Esophagus squamous epithelium (tissue), 5 donors: ENCODE results near the gene CDH16. TPM values are rescaled to one million over a fixed set of nuclear protein-coding genes. Genes with fewer than 3 reads are reported as not detected.
"Not testable (repeated sequence)": the region's sequence is repeated elsewhere in the genome, so short reads cannot be mapped to it uniquely, and the experiment has no call there.

Experiments
- DNase-seq: peaks from one replicate; lab custom pipeline; 2025; lab: John Stamatoyannopoulos, UW
- H3K27ac ChIP-seq, 4 donors: fragments of 200-600 bp; sonication (generic); one replicate each; pipeline ENCODE4 v1.5.1; 2016 to 2019; ENCODE audit warnings: mild to moderate bottlenecking in 1 of 4
- H3K27me3 ChIP-seq, 4 donors: fragments of 200-600 bp; sonication (generic); 1 replicate in 3 of 4; 2 replicates in 1 of 4; pipeline versions ENCODE4 v1.5.1 to v1.6.0; 2017 to 2021; ENCODE audit warnings: antibody characterized with exemption in 1 of 4
- H3K36me3 ChIP-seq, 3 donors: fragments of 200-600 bp; sonication (generic); one replicate each; pipeline ENCODE4 v1.5.1; 2016 to 2019
- H3K4me1 ChIP-seq, 3 donors: fragments of 200-600 bp; sonication (generic); one replicate each; pipeline ENCODE4 v1.5.1; 2017 to 2019
- H3K4me3 ChIP-seq, 4 donors: fragments of 200-600 bp; sonication (generic); 1 replicate in 3 of 4; 2 replicates in 1 of 4; pipeline ENCODE4 v1.5.1; 2016 to 2019; ENCODE audit warnings: mild to moderate bottlenecking in 2 of 4, moderate library complexity in 1 of 4
- H3K9me3 ChIP-seq, 3 donors: fragments of 200-600 bp; sonication (generic); one replicate each; pipeline ENCODE4 v1.5.1; 2016 to 2019
- POLR2A ChIP-seq, 4 donors: fragments of 450-650 bp; IDR thresholded peaks; one replicate each; pipeline ENCODE4 v1.6.1; 2017; ENCODE audit warnings: antibody characterized with exemption in 4 of 4, mild to moderate bottlenecking in 4 of 4, moderate library complexity in 3 of 4
- WGBS, 2 donors: methylation state at CpG; one replicate each; pipeline ENCODE4 v1.1.5; 2018; 5-methylcytosine and 5-hydroxymethylcytosine counted together
- intact Hi-C: fragments of 100-400 bp; cut with DNase I; formaldehyde crosslinking; loops from one replicate; pipeline ENCODE4 v1.15.0; 2022
- total RNA-seq, 4 donors: library from RNA; depleted of rRNA; stranded (reverse); fragments of >200 nt; gene quantifications; one replicate each; pipeline ENCODE4 v1.1.0, GENCODE V29; 2016
- TF ChIP-seq, protein P1 (sequence below), 6 experiments: fragments of 450-650 bp in 4 of 6; fragments of 200-600 bp in 2 of 6; sonication (generic) in 2 of 6; IDR thresholded peaks; one replicate each; pipeline ENCODE4 v1.5.1; 2016 to 2019; ENCODE audit warnings: antibody characterized with exemption in 6 of 6, mild to moderate bottlenecking in 4 of 6, moderate library complexity in 4 of 6
- donor health status: DM: yes; HTN: yes; CAD: no.

Gene CDH16
- total RNA-seq, 4 donors from 2014 or later: 1.9 to 6.3 (median 4.1) TPM

DNA sequence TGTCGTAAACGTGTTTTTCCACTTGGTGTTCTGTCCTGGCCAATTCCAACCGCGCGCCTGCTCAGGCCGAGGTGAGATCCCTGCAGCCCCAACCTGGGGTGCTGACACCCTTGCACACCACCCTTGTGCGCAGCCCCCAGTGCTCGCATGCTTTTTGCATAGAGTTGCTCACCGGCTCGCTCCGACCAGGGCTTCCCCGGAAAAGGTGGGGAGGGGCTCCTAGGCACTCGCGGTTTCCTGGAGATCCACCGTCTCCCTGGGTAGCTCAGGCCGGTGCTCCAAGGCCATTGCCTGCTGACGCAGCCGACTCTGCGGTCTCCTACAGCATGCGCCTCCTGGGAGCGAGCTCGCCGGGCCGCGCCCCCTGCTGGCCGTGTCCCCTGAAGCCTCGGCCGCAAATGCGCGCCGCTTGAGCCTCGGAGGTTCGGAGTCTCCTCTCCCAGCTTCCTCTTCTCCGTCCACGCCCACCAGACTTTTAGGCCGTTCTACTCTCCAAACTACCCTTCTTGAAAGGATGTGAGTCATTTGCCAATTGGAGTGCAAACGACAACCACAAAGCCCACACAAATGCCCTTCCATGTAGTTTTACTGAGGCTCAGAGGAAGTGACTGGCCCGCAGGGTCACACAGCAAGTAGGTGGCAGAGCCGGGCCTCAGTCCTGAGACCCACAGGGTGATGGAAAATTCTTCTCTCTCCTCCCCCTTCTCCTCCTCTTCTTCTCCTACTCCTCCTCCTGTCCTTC, 45.6 kb downstream of the CDH16 start:
- H3K4me1 ChIP-seq: peaks cover 9 to 20% (median 14%) of the 10 kb centered on the region in 3 donors
- DNase-seq: peak; percentile 57
- H3K27ac ChIP-seq: peak overlapping the region; percentile 19 to 86 (median 44)
- H3K27me3 ChIP-seq: no peaks in the 10 kb centered on the region
- no peaks in the 10 kb centered on the region for H3K36me3 ChIP-seq
- H3K9me3 ChIP-seq: no peaks in the 10 kb centered on the region
- TF ChIP-seq, protein P1, sequence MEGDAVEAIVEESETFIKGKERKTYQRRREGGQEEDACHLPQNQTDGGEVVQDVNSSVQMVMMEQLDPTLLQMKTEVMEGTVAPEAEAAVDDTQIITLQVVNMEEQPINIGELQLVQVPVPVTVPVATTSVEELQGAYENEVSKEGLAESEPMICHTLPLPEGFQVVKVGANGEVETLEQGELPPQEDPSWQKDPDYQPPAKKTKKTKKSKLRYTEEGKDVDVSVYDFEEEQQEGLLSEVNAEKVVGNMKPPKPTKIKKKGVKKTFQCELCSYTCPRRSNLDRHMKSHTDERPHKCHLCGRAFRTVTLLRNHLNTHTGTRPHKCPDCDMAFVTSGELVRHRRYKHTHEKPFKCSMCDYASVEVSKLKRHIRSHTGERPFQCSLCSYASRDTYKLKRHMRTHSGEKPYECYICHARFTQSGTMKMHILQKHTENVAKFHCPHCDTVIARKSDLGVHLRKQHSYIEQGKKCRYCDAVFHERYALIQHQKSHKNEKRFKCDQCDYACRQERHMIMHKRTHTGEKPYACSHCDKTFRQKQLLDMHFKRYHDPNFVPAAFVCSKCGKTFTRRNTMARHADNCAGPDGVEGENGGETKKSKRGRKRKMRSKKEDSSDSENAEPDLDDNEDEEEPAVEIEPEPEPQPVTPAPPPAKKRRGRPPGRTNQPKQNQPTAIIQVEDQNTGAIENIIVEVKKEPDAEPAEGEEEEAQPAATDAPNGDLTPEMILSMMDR (IDR thresholded peaks at IDR 0.05): peak; percentile 75 to 94 (median 89)
- no peak for TF ChIP-seq POLR2A (IDR thresholded peaks at IDR 0.05)
- intact Hi-C loops: no loop called here
- WGBS, 2 donors: 4 to 5% methylated on average over 16 to 24 of the region's 39 CpGs
- peak overlapping the region; percentile 8 to 46 (median 34) for H3K4me3 ChIP-seq

DNA sequence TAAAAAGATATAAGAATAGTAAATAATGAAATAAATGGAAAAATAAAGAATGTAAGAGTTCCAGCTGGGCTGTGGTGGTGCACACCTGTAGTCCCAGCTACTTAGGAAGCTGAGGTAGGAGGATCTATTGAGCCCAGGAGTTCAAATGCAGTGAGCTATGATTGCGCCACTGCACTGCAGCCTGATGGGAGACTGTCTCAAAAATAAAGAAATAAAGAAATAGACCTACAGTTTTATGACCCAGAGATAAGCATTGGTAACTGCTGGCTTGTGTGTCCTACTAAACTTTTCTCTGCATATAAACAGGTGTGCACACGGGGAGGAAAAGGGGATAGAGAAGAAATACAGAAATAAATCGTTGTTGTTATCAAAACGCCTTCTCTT, 46.1 kb downstream of the CDH16 start:
- no peak for TF ChIP-seq POLR2A (IDR thresholded peaks at IDR 0.05)
- TF ChIP-seq, protein P1 (IDR thresholded peaks at IDR 0.05): no peak

GRCh38 chr16:66871840-66872239, 46.8 kb downstream of the CDH16 start:
- Histone ChIP-seq H3K4me1 (peaks cover 9 to 25% (median 14%) of the 10 kb centered on the region in 3 donors), H3K36me3 (no peaks in the 10 kb centered on the region), H3K27ac (no peak overlapping the region), H3K9me3 (no peaks in the 10 kb centered on the region), H3K4me3 (no peak overlapping the region), H3K27me3 (no peaks in the 10 kb centered on the region)
- no peak for TF ChIP-seq POLR2A (IDR thresholded peaks at IDR 0.05)
- TF ChIP-seq, protein P1 (IDR thresholded peaks at IDR 0.05): no peak
- DNase-seq: no peak
- intact Hi-C loops: no loop called here
- WGBS, 2 donors: 100% methylated on average over 1 to 3 of the region's 3 CpGs

More for the DNA sequence above, 46.1 kb downstream of the CDH16 start:
- 47 to 53% methylated on average over 4 of the region's 4 CpGs for WGBS, 2 donors
- intact Hi-C loops: no loop called here
- no peaks in the 10 kb centered on the region for H3K27me3 ChIP-seq
- peak overlapping the region in 3 of 4 donors; percentile 32 to 46 (median 36) for H3K4me3 ChIP-seq
- peak overlapping the region in 3 of 4 donors; percentile 19 to 86 (median 49) for H3K27ac ChIP-seq
- H3K9me3 ChIP-seq: no peaks in the 10 kb centered on the region
- no peak for DNase-seq
- H3K4me1 ChIP-seq: peaks cover 9 to 25% (median 14%) of the 10 kb centered on the region in 3 donors
- H3K36me3 ChIP-seq: no peaks in the 10 kb centered on the region

DNA sequence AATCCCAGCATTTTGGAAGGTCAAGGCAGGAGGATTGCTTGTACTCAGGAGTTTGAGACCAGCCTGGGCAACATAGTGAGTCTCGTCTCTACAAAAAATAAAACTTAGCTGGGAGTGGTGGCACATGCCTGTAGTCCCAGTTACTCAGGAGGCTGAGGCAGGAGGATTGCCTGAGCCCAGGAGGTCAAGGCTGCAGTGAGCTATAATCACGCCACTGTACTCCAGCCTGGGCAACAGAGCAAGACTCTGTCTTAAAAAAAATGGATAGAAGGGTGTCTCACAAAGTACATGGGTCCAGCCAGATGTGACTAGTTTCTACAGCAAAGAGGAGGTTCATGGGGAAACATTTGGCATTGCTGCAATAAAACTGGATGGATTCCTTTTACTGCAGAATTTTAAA, 47.3 kb downstream of the CDH16 start:
- H3K27me3 ChIP-seq, intact Hi-C loops, H3K36me3 ChIP-seq, H3K4me3 ChIP-seq, H3K27ac ChIP-seq, DNase-seq, H3K9me3 ChIP-seq: not testable (repeated sequence)
- peaks cover 9 to 25% (median 14%) of the 10 kb centered on the region in 3 donors for H3K4me1 ChIP-seq
- 94% methylated on average over 2 of the region's 2 CpGs; no CpG with 5 or more reads in 1 of the 2 donors for WGBS, 2 donors

GRCh38 chr16:66869424-66869823, 49.3 kb downstream of the CDH16 start:
- Histone ChIP-seq H3K36me3 (no peaks in the 10 kb centered on the region), H3K4me1 (peaks cover 9 to 25% (median 14%) of the 10 kb centered on the region in 3 donors), H3K27me3 (no peaks in the 10 kb centered on the region), H3K27ac (no peak overlapping the region), H3K9me3 (no peaks in the 10 kb centered on the region), H3K4me3 (no peak overlapping the region)
- intact Hi-C loops: loop anchor here (5.0 to 10.0 kb wide), 3 partner anchors 37 to 265 kb away; partner anchors contain the start of genes CMTM3 and NAE1
- TF ChIP-seq POLR2A (IDR thresholded peaks at IDR 0.05): no peak
- TF ChIP-seq, protein P1 (IDR thresholded peaks at IDR 0.05): no peak
- DNase-seq: no peak
- WGBS, 2 donors: 86 to 100% methylated on average over 1 of the region's 1 CpG
